Liver (tissue), 3 donors: ENCODE results near the gene PTPMT1.

ENCODE experiments used
- EGR1 ChIP-seq, 2 donors: IDR thresholded peaks; 2 replicates each; pipeline ENCODE4 v1.6.1; 2016 to 2018; ENCODE audit warnings: antibody characterized with exemption in 2 of 2, low read depth in 2 of 2
- JUND ChIP-seq, 2 donors: IDR thresholded peaks; 2 replicates each; pipeline ENCODE4 v1.6.1; 2016; ENCODE audit warnings: antibody characterized with exemption in 2 of 2
- RAD21 ChIP-seq, 2 donors: IDR thresholded peaks; 2 replicates each; pipeline ENCODE4 v1.6.1; 2016; ENCODE audit warnings: antibody characterized with exemption in 2 of 2, mild to moderate bottlenecking in 2 of 2
- TF ChIP-seq, protein P1 (sequence below): fragments of 150-350 bp; IDR thresholded peaks from 2 replicates; pipeline ENCODE4 v1.5.1; 2017; ENCODE audit warnings: improper control_type of control experiment, low read depth, low read length; ENCODE audit not compliant: missing input control
- TF ChIP-seq, protein P2 (sequence below): IDR thresholded peaks from 2 replicates; pipeline ENCODE4 v1.6.1; 2016; ENCODE audit warnings: antibody characterized with exemption, mild to moderate bottlenecking
- TF ChIP-seq, protein P3 (sequence below): IDR thresholded peaks from 2 replicates; pipeline ENCODE4 v1.6.1; 2016; ENCODE audit warnings: antibody characterized with exemption
- donor health status: healthy.
- donor health status: healthy.

DNA sequence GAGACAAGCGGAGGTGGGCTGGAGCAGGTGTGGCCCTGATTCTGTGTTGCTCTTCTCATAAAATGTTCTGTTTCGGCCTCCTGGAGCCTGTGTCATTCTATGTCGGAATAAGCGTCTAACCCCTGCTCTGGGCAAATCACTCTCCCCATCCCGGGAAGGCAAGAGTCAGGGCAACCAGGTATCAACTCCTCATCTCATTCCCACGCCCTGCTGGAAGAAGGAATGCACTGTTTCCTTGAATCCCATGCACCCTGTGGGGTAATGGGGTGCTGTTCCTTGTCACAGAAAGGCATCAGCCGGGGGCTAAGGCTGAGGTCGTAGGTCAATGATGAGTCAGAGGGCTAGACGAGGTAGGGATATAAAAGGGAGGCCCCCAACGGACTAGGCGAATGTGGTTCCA lies 23.7 kb downstream of the PTPMT1 start:
- TF ChIP-seq, protein P1, sequence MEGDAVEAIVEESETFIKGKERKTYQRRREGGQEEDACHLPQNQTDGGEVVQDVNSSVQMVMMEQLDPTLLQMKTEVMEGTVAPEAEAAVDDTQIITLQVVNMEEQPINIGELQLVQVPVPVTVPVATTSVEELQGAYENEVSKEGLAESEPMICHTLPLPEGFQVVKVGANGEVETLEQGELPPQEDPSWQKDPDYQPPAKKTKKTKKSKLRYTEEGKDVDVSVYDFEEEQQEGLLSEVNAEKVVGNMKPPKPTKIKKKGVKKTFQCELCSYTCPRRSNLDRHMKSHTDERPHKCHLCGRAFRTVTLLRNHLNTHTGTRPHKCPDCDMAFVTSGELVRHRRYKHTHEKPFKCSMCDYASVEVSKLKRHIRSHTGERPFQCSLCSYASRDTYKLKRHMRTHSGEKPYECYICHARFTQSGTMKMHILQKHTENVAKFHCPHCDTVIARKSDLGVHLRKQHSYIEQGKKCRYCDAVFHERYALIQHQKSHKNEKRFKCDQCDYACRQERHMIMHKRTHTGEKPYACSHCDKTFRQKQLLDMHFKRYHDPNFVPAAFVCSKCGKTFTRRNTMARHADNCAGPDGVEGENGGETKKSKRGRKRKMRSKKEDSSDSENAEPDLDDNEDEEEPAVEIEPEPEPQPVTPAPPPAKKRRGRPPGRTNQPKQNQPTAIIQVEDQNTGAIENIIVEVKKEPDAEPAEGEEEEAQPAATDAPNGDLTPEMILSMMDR: no peak
- TF ChIP-seq JUND (IDR thresholded peaks at IDR 0.05) (no peak), EGR1 (IDR thresholded peaks at IDR 0.05; ENCODE audit: low read depth in 2 of 2) (no peak), RAD21 (IDR thresholded peaks at IDR 0.05) (no peak)
- TF ChIP-seq, protein P2, sequence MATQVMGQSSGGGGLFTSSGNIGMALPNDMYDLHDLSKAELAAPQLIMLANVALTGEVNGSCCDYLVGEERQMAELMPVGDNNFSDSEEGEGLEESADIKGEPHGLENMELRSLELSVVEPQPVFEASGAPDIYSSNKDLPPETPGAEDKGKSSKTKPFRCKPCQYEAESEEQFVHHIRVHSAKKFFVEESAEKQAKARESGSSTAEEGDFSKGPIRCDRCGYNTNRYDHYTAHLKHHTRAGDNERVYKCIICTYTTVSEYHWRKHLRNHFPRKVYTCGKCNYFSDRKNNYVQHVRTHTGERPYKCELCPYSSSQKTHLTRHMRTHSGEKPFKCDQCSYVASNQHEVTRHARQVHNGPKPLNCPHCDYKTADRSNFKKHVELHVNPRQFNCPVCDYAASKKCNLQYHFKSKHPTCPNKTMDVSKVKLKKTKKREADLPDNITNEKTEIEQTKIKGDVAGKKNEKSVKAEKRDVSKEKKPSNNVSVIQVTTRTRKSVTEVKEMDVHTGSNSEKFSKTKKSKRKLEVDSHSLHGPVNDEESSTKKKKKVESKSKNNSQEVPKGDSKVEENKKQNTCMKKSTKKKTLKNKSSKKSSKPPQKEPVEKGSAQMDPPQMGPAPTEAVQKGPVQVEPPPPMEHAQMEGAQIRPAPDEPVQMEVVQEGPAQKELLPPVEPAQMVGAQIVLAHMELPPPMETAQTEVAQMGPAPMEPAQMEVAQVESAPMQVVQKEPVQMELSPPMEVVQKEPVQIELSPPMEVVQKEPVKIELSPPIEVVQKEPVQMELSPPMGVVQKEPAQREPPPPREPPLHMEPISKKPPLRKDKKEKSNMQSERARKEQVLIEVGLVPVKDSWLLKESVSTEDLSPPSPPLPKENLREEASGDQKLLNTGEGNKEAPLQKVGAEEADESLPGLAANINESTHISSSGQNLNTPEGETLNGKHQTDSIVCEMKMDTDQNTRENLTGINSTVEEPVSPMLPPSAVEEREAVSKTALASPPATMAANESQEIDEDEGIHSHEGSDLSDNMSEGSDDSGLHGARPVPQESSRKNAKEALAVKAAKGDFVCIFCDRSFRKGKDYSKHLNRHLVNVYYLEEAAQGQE: no peak
- TF ChIP-seq, protein P3, sequence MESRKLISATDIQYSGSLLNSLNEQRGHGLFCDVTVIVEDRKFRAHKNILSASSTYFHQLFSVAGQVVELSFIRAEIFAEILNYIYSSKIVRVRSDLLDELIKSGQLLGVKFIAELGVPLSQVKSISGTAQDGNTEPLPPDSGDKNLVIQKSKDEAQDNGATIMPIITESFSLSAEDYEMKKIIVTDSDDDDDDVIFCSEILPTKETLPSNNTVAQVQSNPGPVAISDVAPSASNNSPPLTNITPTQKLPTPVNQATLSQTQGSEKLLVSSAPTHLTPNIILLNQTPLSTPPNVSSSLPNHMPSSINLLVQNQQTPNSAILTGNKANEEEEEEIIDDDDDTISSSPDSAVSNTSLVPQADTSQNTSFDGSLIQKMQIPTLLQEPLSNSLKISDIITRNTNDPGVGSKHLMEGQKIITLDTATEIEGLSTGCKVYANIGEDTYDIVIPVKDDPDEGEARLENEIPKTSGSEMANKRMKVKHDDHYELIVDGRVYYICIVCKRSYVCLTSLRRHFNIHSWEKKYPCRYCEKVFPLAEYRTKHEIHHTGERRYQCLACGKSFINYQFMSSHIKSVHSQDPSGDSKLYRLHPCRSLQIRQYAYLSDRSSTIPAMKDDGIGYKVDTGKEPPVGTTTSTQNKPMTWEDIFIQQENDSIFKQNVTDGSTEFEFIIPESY: no peak
